OCI-LY1 (cell line): ENCODE measurements around the gene GLT1D1.

ENCODE experiments used
- H2AFZ ChIP-seq: fragments of 200-600 bp; sonication (generic), shearing (Covaris generic); 2 replicates; pipeline ENCODE4 v1.6.0; 2014; ENCODE audit warnings: antibody characterized with exemption, mild to moderate bottlenecking, low read length
- H3F3A ChIP-seq: fragments of 200-600 bp; sonication (generic), shearing (Covaris generic); 2 replicates; pipeline ENCODE4 v1.6.0; 2014; ENCODE audit warnings: mild to moderate bottlenecking, antibody characterized with exemption, low read length, moderate library complexity; ENCODE audit not compliant: insufficient read depth
- H3K27ac ChIP-seq: fragments of 200-600 bp; sonication (generic); 2 replicates; pipeline ENCODE4 v1.5.1; 2014; ENCODE audit warnings: low read length, mixed run types, mild to moderate bottlenecking, low read depth; ENCODE audit not compliant: poor library complexity, severe bottlenecking
- H3K27me3 ChIP-seq: fragments of 200-600 bp; sonication (generic); 2 replicates; pipeline ENCODE4 v1.6.0; 2014; ENCODE audit warnings: antibody characterized with exemption, mild to moderate bottlenecking, low read length, moderate library complexity; ENCODE audit not compliant: insufficient read depth
- H3K36me3 ChIP-seq: fragments of 200-600 bp; sonication (generic); 2 replicates; pipeline ENCODE4 v1.6.1; 2014; ENCODE audit warnings: mild to moderate bottlenecking, antibody characterized with exemption, low read length, moderate library complexity, mixed read lengths; ENCODE audit not compliant: insufficient read depth
- H3K4me1 ChIP-seq: fragments of 200-600 bp; sonication (generic); 2 replicates; pipeline ENCODE4 v1.5.1; 2014; ENCODE audit warnings: mild to moderate bottlenecking, low read length, moderate library complexity; ENCODE audit not compliant: insufficient read depth, severe bottlenecking
- H3K4me2 ChIP-seq: fragments of 200-600 bp; sonication (generic), shearing (Covaris generic); 2 replicates; pipeline ENCODE4 v1.6.1; 2014; ENCODE audit warnings: low read length
- H3K4me3 ChIP-seq: fragments of 200-600 bp; sonication (generic); 2 replicates; pipeline ENCODE4 v1.5.1; 2014; ENCODE audit warnings: low read length, low read depth, mild to moderate bottlenecking, mixed read lengths; ENCODE audit not compliant: poor library complexity, severe bottlenecking
- H3K79me2 ChIP-seq: fragments of 200-600 bp; shearing (Covaris generic); 2 replicates; pipeline ENCODE4 v1.6.1; 2016; ENCODE audit warnings: mixed run types, low read length, mixed read lengths; ENCODE audit not compliant: insufficient read depth
- H3K9ac ChIP-seq: fragments of 200-600 bp; sonication (generic), shearing (Covaris generic); 2 replicates; pipeline ENCODE4 v1.6.1; 2014; ENCODE audit warnings: mild to moderate bottlenecking, low read length, mixed read lengths
- H3K9me2 ChIP-seq: fragments of 200-600 bp; sonication (generic), shearing (Covaris generic); 2 replicates; pipeline ENCODE4 v1.6.1; 2014; ENCODE audit warnings: low read depth, mild to moderate bottlenecking, low read length, mixed read lengths
- H3K9me3 ChIP-seq: fragments of 200-600 bp; shearing (Covaris generic); 2 replicates; pipeline ENCODE4 v1.6.1; 2014; ENCODE audit warnings: low read length, mixed read lengths
- H4K20me1 ChIP-seq: fragments of 200-600 bp; sonication (generic), shearing (Covaris generic); 2 replicates; pipeline ENCODE4 v1.6.0; 2016; ENCODE audit warnings: mild to moderate bottlenecking, low read length; ENCODE audit not compliant: insufficient read depth
- EZH2 ChIP-seq: fragments of 200-600 bp; sonication (generic), shearing (Covaris generic); IDR thresholded peaks from 2 replicates; pipeline ENCODE4 v1.8.0; 2017; ENCODE audit warnings: borderline replicate concordance, mixed run types, mild to moderate bottlenecking, antibody characterized with exemption, low read length, moderate library complexity, mixed read lengths
- TF ChIP-seq, protein P1 (sequence below): fragments of 200-600 bp; sonication (generic), shearing (Covaris generic); IDR thresholded peaks from 2 replicates; pipeline ENCODE4 v1.5.1; 2017; ENCODE audit warnings: mild to moderate bottlenecking, antibody characterized with exemption, low read length, moderate library complexity, mixed read lengths

Gene GLT1D1

DNA sequence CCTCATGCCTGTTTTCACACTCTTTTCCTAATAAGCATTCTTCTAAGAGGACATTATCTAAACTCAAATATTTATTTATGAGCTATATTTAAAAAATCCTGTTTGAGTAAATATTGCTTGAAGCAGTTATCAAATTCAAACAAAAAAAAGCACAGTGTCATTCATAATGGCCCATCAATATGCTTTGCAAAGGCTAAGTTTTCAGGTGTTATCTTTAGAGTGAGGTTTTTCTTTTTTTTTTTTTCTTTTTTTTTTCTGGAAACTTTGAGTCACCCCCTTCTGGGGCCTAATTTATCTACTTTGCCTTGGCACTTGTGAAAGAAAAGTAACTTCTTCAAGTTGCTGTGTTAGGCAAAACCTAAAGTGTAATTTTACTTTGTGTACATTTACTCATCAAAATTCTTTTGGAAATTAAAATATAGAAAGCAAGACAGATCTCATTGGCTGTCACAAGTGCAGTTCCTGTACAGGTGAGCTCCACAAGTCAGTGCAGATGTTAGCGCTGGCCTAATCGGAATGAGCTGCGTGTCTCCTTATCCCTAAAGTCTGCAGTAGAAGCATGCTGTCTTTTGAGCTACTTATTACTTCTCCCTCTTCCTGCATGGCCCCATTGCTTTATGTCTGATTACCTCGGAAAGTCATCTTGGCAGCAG is 53.3 kb downstream of the GLT1D1 start:
- Histone ChIP-seq H3K9ac (no peak overlapping the region), H3K27ac (no peak overlapping the region), H3K4me1 (no peaks in the 10 kb centered on the region), H3K36me3 (no peaks in the 10 kb centered on the region), H4K20me1 (no peaks in the 10 kb centered on the region), H3K9me3 (no peaks in the 10 kb centered on the region), H3K79me2 (no peaks in the 10 kb centered on the region), H3F3A (no peaks in the 10 kb centered on the region), H3K27me3 (no peaks in the 10 kb centered on the region), H3K9me2 (no peaks in the 10 kb centered on the region), H3K4me3 (no peak overlapping the region), H2AFZ (no peak overlapping the region), H3K4me2 (no peak overlapping the region)
- TF ChIP-seq, protein P1, sequence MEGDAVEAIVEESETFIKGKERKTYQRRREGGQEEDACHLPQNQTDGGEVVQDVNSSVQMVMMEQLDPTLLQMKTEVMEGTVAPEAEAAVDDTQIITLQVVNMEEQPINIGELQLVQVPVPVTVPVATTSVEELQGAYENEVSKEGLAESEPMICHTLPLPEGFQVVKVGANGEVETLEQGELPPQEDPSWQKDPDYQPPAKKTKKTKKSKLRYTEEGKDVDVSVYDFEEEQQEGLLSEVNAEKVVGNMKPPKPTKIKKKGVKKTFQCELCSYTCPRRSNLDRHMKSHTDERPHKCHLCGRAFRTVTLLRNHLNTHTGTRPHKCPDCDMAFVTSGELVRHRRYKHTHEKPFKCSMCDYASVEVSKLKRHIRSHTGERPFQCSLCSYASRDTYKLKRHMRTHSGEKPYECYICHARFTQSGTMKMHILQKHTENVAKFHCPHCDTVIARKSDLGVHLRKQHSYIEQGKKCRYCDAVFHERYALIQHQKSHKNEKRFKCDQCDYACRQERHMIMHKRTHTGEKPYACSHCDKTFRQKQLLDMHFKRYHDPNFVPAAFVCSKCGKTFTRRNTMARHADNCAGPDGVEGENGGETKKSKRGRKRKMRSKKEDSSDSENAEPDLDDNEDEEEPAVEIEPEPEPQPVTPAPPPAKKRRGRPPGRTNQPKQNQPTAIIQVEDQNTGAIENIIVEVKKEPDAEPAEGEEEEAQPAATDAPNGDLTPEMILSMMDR: no peak
- no peak for TF ChIP-seq EZH2

DNA sequence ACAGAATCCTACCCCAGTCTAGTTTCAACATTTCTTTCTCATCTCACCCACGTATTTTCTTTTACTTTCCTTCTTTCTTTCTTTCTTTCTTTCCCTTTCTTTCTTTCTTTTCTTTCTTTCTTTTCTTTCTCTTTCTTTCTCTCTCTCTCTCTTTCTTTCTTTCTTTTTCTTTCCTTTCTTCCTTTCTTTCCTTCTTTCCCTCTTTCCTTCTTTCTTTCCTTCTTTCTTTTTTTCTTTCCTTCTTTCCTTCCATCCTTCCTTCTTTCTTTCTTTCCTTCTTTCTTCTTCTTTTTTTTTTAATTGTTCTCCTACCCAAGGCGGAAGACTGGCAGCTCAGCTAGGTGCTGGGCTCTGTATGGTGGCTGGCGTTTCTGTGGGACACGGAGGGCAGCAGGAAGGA is 55.0 kb downstream of the GLT1D1 start:
- Histone ChIP-seq H3K27ac (no peak overlapping the region), H3K79me2 (no peaks in the 10 kb centered on the region), H3K4me1 (no peaks in the 10 kb centered on the region), H3F3A (no peaks in the 10 kb centered on the region), H3K9ac (no peak overlapping the region), H2AFZ (no peak overlapping the region), H3K36me3 (no peaks in the 10 kb centered on the region), H3K9me2 (no peaks in the 10 kb centered on the region), H4K20me1 (no peaks in the 10 kb centered on the region), H3K9me3 (no peaks in the 10 kb centered on the region), H3K27me3 (no peaks in the 10 kb centered on the region), H3K4me2 (no peak overlapping the region), H3K4me3 (no peak overlapping the region)
- TF ChIP-seq, protein P1: no peak
- TF ChIP-seq EZH2: no peak

DNA sequence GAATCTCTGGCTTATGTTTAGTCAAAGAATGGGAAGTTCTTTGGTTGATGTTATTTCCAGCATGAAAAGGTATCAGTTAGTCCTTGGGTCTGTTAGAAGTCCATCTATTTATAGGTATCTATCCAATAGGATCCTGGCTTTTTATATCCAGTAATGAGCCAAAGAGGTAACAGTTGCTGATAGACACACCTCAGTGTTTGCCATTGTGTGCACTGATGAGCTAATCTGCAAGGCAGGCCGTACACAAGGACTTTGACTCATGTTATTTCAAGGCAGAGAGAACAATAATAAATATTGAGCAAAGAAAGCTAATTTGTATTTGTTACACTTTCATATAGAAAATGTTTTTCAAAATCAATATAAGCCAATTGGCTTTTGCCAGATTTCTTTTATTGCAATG is 56.4 kb downstream of the GLT1D1 start:
- no peak overlapping the region for H3K9ac ChIP-seq
- no peak overlapping the region for H3K27ac ChIP-seq
- H3K79me2 ChIP-seq: no peaks in the 10 kb centered on the region
- H3K4me1 ChIP-seq: no peaks in the 10 kb centered on the region
- no peaks in the 10 kb centered on the region for H4K20me1 ChIP-seq
- H3K4me3 ChIP-seq: no peak overlapping the region
- no peak overlapping the region for H2AFZ ChIP-seq
- no peaks in the 10 kb centered on the region for H3F3A ChIP-seq
- H3K36me3 ChIP-seq: no peaks in the 10 kb centered on the region
- H3K9me3 ChIP-seq: no peaks in the 10 kb centered on the region
- no peaks in the 10 kb centered on the region for H3K9me2 ChIP-seq
- no peaks in the 10 kb centered on the region for H3K27me3 ChIP-seq
- H3K4me2 ChIP-seq: no peak overlapping the region
- no peak for TF ChIP-seq EZH2
- TF ChIP-seq, protein P1: no peak
